ENCODE results near the gene SSB. TPM values are rescaled to one million over a fixed set of nuclear protein-coding genes. Genes with fewer than 3 reads are reported as not detected.

The SSB gene
- total and polyA plus RNA-seq, 2 of the 13 experiments (the other 11 are each of a cell fraction or from before 2014, with no cell fraction given) = 109 to 208 TPM

DNA sequence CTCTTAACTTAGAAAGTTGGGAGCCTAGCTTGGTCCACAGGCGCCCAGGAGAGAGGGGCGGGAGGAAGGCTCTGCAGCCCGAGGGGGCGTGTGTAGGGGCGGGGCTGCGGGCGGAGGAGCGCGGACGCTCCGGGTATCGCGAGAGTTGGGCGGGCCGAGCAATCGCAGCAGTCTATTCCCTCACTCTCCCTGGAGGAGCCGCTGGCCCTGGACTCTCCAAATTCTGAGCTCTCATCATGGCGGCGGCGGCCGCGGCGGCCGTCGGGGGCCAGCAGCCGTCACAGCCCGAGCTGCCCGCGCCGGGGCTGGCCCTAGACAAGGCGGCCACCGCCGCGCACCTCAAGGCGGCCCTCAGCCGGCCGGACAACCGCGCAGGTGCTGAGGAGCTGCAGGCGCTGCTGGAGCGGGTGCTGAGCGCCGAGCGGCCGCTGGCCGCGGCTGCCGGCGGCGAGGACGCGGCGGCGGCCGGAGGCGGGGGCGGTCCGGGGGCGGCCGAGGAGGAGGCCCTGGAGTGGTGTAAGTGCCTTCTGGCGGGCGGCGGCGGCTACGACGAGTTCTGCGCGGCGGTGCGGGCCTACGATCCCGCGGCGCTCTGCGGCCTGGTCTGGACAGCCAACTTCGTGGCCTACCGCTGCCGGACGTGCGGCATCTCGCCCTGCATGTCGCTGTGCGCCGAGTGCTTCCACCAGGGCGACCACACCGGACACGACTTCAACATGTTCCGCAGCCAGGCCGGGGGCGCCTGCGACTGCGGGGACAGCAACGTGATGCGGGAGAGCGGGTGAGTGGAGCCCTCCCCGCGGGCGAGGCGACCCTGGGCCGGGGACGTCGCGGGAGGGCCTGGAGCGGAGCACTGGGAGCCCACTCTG, 28.8 kb downstream of the SSB start, which contains the start of gene UBR3 (continued):
- TF ChIP-seq, protein P1, sequence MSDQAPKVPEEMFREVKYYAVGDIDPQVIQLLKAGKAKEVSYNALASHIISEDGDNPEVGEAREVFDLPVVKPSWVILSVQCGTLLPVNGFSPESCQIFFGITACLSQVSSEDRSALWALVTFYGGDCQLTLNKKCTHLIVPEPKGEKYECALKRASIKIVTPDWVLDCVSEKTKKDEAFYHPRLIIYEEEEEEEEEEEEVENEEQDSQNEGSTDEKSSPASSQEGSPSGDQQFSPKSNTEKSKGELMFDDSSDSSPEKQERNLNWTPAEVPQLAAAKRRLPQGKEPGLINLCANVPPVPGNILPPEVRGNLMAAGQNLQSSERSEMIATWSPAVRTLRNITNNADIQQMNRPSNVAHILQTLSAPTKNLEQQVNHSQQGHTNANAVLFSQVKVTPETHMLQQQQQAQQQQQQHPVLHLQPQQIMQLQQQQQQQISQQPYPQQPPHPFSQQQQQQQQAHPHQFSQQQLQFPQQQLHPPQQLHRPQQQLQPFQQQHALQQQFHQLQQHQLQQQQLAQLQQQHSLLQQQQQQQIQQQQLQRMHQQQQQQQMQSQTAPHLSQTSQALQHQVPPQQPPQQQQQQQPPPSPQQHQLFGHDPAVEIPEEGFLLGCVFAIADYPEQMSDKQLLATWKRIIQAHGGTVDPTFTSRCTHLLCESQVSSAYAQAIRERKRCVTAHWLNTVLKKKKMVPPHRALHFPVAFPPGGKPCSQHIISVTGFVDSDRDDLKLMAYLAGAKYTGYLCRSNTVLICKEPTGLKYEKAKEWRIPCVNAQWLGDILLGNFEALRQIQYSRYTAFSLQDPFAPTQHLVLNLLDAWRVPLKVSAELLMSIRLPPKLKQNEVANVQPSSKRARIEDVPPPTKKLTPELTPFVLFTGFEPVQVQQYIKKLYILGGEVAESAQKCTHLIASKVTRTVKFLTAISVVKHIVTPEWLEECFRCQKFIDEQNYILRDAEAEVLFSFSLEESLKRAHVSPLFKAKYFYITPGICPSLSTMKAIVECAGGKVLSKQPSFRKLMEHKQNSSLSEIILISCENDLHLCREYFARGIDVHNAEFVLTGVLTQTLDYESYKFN (CRISPR knock-in tag; conservative IDR thresholded peaks at IDR 0.05) = no peak
- TF ChIP-seq ZNF225 (CRISPR knock-in tag; IDR thresholded peaks at IDR 0.05) (peak; percentile 92), NFIB (CRISPR knock-in tag; IDR thresholded peaks at IDR 0.05; ENCODE audit: borderline replicate concordance) (no peak), ZNF678 (CRISPR knock-in tag; IDR thresholded peaks at IDR 0.05) (no peak), ZFYVE20 (CRISPR knock-in tag; IDR thresholded peaks at IDR 0.05; ENCODE audit: borderline replicate concordance, low read depth) (0 out of 2 replicates have a peak, but pooled peaks have one; percentile 54), ZNF563 (CRISPR knock-in tag; IDR thresholded peaks at IDR 0.05) (peak; percentile 83), IRX3 (CRISPR knock-in tag; IDR thresholded peaks at IDR 0.05; ENCODE audit: borderline replicate concordance, low read depth) (peak; percentile 21; the same call in 1 of the 2 replicates)
- TF ChIP-seq, protein P2, sequence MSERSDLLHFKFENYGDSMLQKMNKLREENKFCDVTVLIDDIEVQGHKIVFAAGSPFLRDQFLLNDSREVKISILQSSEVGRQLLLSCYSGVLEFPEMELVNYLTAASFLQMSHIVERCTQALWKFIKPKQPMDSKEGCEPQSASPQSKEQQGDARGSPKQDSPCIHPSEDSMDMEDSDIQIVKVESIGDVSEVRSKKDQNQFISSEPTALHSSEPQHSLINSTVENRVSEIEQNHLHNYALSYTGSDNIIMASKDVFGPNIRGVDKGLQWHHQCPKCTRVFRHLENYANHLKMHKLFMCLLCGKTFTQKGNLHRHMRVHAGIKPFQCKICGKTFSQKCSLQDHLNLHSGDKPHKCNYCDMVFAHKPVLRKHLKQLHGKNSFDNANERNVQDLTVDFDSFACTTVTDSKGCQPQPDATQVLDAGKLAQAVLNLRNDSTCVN (CRISPR knock-in tag; IDR thresholded peaks at IDR 0.05; ENCODE audit: borderline replicate concordance) = no peak
- TF ChIP-seq, protein P3, sequence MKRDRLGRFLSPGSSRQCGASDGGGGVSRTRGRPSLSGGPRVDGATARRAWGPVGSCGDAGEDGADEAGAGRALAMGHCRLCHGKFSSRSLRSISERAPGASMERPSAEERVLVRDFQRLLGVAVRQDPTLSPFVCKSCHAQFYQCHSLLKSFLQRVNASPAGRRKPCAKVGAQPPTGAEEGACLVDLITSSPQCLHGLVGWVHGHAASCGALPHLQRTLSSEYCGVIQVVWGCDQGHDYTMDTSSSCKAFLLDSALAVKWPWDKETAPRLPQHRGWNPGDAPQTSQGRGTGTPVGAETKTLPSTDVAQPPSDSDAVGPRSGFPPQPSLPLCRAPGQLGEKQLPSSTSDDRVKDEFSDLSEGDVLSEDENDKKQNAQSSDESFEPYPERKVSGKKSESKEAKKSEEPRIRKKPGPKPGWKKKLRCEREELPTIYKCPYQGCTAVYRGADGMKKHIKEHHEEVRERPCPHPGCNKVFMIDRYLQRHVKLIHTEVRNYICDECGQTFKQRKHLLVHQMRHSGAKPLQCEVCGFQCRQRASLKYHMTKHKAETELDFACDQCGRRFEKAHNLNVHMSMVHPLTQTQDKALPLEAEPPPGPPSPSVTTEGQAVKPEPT (CRISPR knock-in tag; IDR thresholded peaks at IDR 0.05; ENCODE audit: low read depth) = no peak
- TF ChIP-seq, protein P4, sequence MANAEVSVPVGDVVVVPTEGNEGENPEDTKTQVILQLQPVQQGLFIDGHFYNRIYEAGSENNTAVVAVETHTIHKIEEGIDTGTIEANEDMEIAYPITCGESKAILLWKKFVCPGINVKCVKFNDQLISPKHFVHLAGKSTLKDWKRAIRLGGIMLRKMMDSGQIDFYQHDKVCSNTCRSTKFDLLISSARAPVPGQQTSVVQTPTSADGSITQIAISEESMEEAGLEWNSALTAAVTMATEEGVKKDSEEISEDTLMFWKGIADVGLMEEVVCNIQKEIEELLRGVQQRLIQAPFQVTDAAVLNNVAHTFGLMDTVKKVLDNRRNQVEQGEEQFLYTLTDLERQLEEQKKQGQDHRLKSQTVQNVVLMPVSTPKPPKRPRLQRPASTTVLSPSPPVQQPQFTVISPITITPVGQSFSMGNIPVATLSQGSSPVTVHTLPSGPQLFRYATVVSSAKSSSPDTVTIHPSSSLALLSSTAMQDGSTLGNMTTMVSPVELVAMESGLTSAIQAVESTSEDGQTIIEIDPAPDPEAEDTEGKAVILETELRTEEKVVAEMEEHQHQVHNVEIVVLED (CRISPR knock-in tag; IDR thresholded peaks at IDR 0.05; ENCODE audit: borderline replicate concordance) = peak; percentile 38; the same call in 1 of the 2 replicates
- TF ChIP-seq, protein P5, sequence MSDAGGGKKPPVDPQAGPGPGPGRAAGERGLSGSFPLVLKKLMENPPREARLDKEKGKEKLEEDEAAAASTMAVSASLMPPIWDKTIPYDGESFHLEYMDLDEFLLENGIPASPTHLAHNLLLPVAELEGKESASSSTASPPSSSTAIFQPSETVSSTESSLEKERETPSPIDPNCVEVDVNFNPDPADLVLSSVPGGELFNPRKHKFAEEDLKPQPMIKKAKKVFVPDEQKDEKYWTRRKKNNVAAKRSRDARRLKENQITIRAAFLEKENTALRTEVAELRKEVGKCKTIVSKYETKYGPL (CRISPR knock-in tag; IDR thresholded peaks at IDR 0.05) = no peak
- TF ChIP-seq, protein P6, sequence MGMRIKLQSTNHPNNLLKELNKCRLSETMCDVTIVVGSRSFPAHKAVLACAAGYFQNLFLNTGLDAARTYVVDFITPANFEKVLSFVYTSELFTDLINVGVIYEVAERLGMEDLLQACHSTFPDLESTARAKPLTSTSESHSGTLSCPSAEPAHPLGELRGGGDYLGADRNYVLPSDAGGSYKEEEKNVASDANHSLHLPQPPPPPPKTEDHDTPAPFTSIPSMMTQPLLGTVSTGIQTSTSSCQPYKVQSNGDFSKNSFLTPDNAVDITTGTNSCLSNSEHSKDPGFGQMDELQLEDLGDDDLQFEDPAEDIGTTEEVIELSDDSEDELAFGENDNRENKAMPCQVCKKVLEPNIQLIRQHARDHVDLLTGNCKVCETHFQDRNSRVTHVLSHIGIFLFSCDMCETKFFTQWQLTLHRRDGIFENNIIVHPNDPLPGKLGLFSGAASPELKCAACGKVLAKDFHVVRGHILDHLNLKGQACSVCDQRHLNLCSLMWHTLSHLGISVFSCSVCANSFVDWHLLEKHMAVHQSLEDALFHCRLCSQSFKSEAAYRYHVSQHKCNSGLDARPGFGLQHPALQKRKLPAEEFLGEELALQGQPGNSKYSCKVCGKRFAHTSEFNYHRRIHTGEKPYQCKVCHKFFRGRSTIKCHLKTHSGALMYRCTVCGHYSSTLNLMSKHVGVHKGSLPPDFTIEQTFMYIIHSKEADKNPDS (CRISPR knock-in tag; IDR thresholded peaks at IDR 0.05) = no peak

Measured in HepG2 (cell line).